Activated CD8-positive, alpha-beta T cell treated with anti-CD3 and anti-CD28 coated beads for 36 hours (primary cell): ENCODE measurements around the gene EVI2B. TPM values are rescaled to one million over a fixed set of nuclear protein-coding genes. Genes with fewer than 3 reads are reported as not detected.

Experiments
- ATAC-seq: fragments of 200-7000 bp; cut with Tn5 transposase; one replicate; pipeline ENCODE4 v1.10.0; 2021; ENCODE audit warnings: mild to moderate bottlenecking, moderate library complexity
- CTCF ChIA-PET: fragments of 350-600 bp; sonication (Branson Sonifier 250); formaldehyde crosslinking; loops from one replicate; lab custom pipeline; 2021; ENCODE audit warnings: antibody characterized with exemption; lab: Charles Lee
- POLR2A ChIA-PET: fragments of 350-600 bp; sonication (Branson Sonifier 250); formaldehyde crosslinking; loops from one replicate; lab custom pipeline; 2021; ENCODE audit warnings: antibody characterized with exemption; lab: Charles Lee
- DNase-seq: peaks from one replicate; pipeline ENCODE4 v3.0.0-alpha.2; 2020
- H3K27ac Mint-ChIP-seq: one replicate; pipeline ENCODE4 v1.8.0; 2021; ENCODE audit warnings: mild to moderate bottlenecking, mixed read lengths
- H3K27me3 Mint-ChIP-seq: one replicate; pipeline ENCODE4 v1.8.0; 2021; ENCODE audit warnings: mixed read lengths
- H3K36me3 Mint-ChIP-seq: one replicate; pipeline ENCODE4 v1.8.0; 2021; ENCODE audit warnings: low read depth, mixed read lengths
- H3K4me1 Mint-ChIP-seq: one replicate; pipeline ENCODE4 v1.8.0; 2021; ENCODE audit warnings: low read depth, mixed read lengths
- H3K4me3 Mint-ChIP-seq: one replicate; pipeline ENCODE4 v1.8.0; 2021; ENCODE audit warnings: mild to moderate bottlenecking, moderate library complexity, mixed read lengths
- H3K9me3 Mint-ChIP-seq: one replicate; pipeline ENCODE4 v1.8.0; 2021; ENCODE audit warnings: mixed read lengths
- intact Hi-C: fragments of 100-400 bp; cut with micrococcal nuclease; formaldehyde crosslinking; loops from one replicate; pipeline ENCODE4 v1.10.0; 2022
- total RNA-seq, 2 experiments: library from RNA; stranded (reverse); gene quantifications; one replicate each; pipeline ENCODE4 v1.2.3, GENCODE V29; 2021
- TF ChIP-seq, protein P1 (sequence below): fragments of 200-600 bp; IDR thresholded peaks from one replicate; pipeline ENCODE4 v1.8.0; 2022; ENCODE audit warnings: antibody characterized with exemption, mild to moderate bottlenecking

EVI2B gene
- total RNA-seq, 2 experiments from 2014 or later = 15.0 to 16.4 TPM

DNA sequence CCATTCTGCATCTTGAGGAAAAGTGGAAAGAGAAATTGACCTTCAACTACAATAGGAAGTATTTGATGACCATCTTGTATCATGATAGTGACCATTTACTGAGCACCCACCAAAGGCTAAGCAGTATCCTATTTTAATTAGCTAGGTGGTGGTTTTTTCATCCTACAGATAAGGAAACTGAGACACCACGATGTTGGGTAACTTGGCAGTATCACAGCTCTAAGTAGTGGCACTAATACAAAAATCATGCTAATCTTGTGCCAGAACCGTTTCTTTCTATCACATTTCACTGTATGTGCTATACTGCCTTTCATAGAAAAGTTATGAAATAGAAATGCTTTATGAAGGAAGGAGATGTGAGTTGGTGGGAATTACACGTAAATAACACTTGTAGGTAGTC, 2.3 kb downstream of the EVI2B start:
- peak overlapping the region; percentile 90 for H3K4me3 Mint-ChIP-seq
- DNase-seq = no peak
- peaks cover 53% of the 10 kb centered on the region for H3K4me1 Mint-ChIP-seq
- intact Hi-C loops = loop anchor here (1.0 kb wide), 1 partner anchor 10 kb away; the partner anchor contains the start of gene EVI2A
- peaks cover 2% of the 10 kb centered on the region for H3K9me3 Mint-ChIP-seq
- CTCF ChIA-PET = interaction anchor here (2.1 kb wide), 1 partner anchor 8 kb away, joined by 9 read pairs; no protein-coding TSS in a partner anchor
- TF ChIP-seq, protein P1, sequence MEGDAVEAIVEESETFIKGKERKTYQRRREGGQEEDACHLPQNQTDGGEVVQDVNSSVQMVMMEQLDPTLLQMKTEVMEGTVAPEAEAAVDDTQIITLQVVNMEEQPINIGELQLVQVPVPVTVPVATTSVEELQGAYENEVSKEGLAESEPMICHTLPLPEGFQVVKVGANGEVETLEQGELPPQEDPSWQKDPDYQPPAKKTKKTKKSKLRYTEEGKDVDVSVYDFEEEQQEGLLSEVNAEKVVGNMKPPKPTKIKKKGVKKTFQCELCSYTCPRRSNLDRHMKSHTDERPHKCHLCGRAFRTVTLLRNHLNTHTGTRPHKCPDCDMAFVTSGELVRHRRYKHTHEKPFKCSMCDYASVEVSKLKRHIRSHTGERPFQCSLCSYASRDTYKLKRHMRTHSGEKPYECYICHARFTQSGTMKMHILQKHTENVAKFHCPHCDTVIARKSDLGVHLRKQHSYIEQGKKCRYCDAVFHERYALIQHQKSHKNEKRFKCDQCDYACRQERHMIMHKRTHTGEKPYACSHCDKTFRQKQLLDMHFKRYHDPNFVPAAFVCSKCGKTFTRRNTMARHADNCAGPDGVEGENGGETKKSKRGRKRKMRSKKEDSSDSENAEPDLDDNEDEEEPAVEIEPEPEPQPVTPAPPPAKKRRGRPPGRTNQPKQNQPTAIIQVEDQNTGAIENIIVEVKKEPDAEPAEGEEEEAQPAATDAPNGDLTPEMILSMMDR = no peak
- POLR2A ChIA-PET = interaction anchor here (0.6 to 10.7 kb wide), 3 partner anchors 8 to 63 kb away, joined by 3 to 114 read pairs (median 3); partner anchors contain the start of gene EVI2A
- peak overlapping the region; percentile 98 for H3K27ac Mint-ChIP-seq
- ATAC-seq = no peak
- no peaks in the 10 kb centered on the region for H3K27me3 Mint-ChIP-seq
- peaks cover 31% of the 10 kb centered on the region for H3K36me3 Mint-ChIP-seq

DNA sequence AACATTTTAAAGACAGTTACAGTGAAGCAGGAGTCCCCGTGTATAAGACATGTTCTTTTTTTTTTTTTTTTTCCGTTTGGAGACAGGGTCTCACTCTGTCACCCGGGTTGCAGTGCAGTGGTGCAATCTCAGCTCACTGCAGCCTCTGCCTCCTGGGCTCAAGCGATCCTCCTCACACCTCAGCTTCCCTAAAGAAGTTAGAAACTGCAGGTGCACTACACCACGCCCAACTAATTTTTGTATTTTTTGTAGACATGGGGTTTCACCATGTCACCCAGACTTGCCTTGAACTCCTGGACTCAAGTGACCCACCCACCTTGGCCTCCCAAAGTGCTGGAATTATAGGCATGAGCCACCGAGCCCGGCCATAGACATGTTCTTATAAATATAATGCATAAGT, 3.0 kb downstream of the EVI2B start:
- intact Hi-C loops = loop anchor here (1.0 kb wide), 1 partner anchor 10 kb away; the partner anchor contains the start of gene EVI2A

DNA sequence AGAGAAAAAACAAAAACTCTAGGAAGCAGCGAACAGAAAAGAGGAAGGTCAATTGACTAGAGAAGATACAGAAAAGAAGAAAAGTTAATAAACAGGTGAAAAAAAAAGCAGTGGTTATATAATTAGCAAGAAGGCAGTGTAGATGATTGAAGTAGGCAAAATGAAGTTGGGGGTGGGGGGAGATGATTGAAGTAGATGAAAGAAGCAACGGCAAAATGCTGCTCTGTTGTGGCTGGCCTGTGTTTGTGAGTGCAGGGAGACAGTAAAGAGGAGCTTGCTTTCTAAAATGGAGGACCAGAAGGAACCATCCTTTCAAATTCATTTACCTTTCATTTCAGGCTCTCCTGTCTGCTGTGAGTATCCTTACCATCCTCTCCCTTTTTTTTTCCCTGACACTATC, 3.6 kb downstream of the EVI2B start:
- peaks cover 42% of the 10 kb centered on the region for H3K36me3 Mint-ChIP-seq
- peaks cover 2% of the 10 kb centered on the region for H3K9me3 Mint-ChIP-seq
- peaks cover 54% of the 10 kb centered on the region for H3K4me1 Mint-ChIP-seq
- ChIA-PET POLR2A (interaction anchor here (0.6 to 10.7 kb wide), 4 partner anchors 10 to 239 kb away, joined by 3 to 114 read pairs (median 5); partner anchors contain the start of gene EVI2A), CTCF (interaction anchor here (2.1 kb wide), 1 partner anchor 9 kb away, joined by 9 read pairs; no protein-coding TSS in a partner anchor)
- TF ChIP-seq, protein P1 = no peak
- H3K27me3 Mint-ChIP-seq = no peaks in the 10 kb centered on the region
- DNase-seq = peak; percentile 71
- peak; percentile 45 for ATAC-seq
- peak overlapping the region; percentile 90 for H3K4me3 Mint-ChIP-seq
- intact Hi-C loops = no loop called here
- peak overlapping the region; percentile 98 for H3K27ac Mint-ChIP-seq

More for the DNA sequence above, 3.0 kb downstream of the EVI2B start:
- POLR2A ChIA-PET = interaction anchor here (0.6 to 10.7 kb wide), 3 partner anchors 9 to 239 kb away, joined by 3 to 114 read pairs (median 7); partner anchors contain the start of gene EVI2A
- CTCF ChIA-PET = interaction anchor here (2.1 kb wide), 1 partner anchor 9 kb away, joined by 9 read pairs; no protein-coding TSS in a partner anchor
- peak overlapping the region; percentile 98 for H3K27ac Mint-ChIP-seq
- no peaks in the 10 kb centered on the region for H3K27me3 Mint-ChIP-seq
- ATAC-seq (peak; percentile 28), DNase-seq (peak; percentile 43)
- TF ChIP-seq, protein P1 = no peak
- peaks cover 54% of the 10 kb centered on the region for H3K4me1 Mint-ChIP-seq
- H3K4me3 Mint-ChIP-seq = peak overlapping the region; percentile 90
- H3K9me3 Mint-ChIP-seq = peaks cover 2% of the 10 kb centered on the region
- H3K36me3 Mint-ChIP-seq = peaks cover 35% of the 10 kb centered on the region

DNA sequence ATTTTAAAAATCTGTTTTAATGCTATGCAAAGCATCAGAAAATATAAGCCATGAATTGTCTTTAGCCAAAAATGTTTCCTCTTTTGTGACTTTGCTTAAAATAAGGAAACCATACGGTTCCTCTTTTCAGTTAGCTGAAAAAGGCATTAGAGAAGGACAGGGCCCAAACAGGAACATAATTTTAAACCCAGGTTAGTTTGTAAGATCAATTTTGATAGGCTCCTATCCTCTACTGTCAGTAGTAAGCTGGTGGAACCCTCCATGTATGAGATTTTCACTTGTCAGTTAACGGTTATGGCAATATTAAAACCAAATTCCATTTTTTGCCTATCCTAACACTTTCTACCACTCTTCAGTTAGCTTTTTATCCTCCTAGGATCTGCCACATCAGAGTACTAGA, 4.3 kb downstream of the EVI2B start:
- intact Hi-C loops = no loop called here
- H3K9me3 Mint-ChIP-seq = peaks cover 3% of the 10 kb centered on the region
- peak overlapping the region; percentile 90 for H3K4me3 Mint-ChIP-seq
- H3K36me3 Mint-ChIP-seq = peaks cover 46% of the 10 kb centered on the region
- POLR2A ChIA-PET = interaction anchor here (10.7 kb wide), 1 partner anchor 10 kb away, joined by 114 read pairs; the partner anchor contains the start of gene EVI2A
- peak overlapping the region; percentile 98 for H3K27ac Mint-ChIP-seq
- ATAC-seq = peak; percentile 19
- DNase-seq = no peak
- peaks cover 56% of the 10 kb centered on the region for H3K4me1 Mint-ChIP-seq
- TF ChIP-seq, protein P1 = no peak
- H3K27me3 Mint-ChIP-seq = no peaks in the 10 kb centered on the region
- CTCF ChIA-PET = no interaction called here
